Measurements from ENCODE around the gene USP30.

- TF ChIP-seq CTCF (IDR thresholded peaks at IDR 0.05 in 2 of 3, conservative IDR thresholded peaks at IDR 0.05 in 1 of 3; ENCODE audit: control insufficient read depth in 2 of 3, extremely low read depth in 1 of 3, insufficient read depth in 1 of 3, low read depth in 3 of 3, low read length in 3 of 3) (no peak), EZH2 (IDR thresholded peaks at IDR 0.05; ENCODE audit: borderline replicate concordance, control insufficient read depth, low read depth, low read length) (no peak), BCLAF1 (IDR thresholded peaks at IDR 0.05) (no peak), IRF5 (IDR thresholded peaks at IDR 0.05; ENCODE audit: borderline replicate concordance) (no peak), YBX1 (IDR thresholded peaks at IDR 0.05) (no peak), CEBPB (IDR thresholded peaks at IDR 0.05; ENCODE audit: borderline replicate concordance in 1 of 2, low read depth in 2 of 2, low read length in 2 of 2) (no peak), REST (IDR thresholded peaks at IDR 0.05; ENCODE audit: low read depth, low read length) (no peak), EP300 (IDR thresholded peaks at IDR 0.05; ENCODE audit: borderline replicate concordance in 1 of 2, control insufficient read depth in 1 of 2, low read depth in 2 of 2, low read length in 2 of 2) (no peak), JUND (IDR thresholded peaks at IDR 0.05; ENCODE audit: low read depth, low read length) (no peak), NR2C2 (IDR thresholded peaks at IDR 0.05; ENCODE audit: borderline replicate concordance, control insufficient read depth, insufficient read length, low read depth) (no peak), FOXM1 (IDR thresholded peaks at IDR 0.05; ENCODE audit: low read depth, low read length) (no peak)
Measured at GRCh38 chr12:109127533-109128242, 75.3 kb downstream of the USP30 start.

All from GM12878 (cell line).